Retinal pigment epithelial cell (primary cell): ENCODE measurements around the gene B3GNT8.

ENCODE experiments used
- DNase-seq: peaks from one replicate; pipeline ENCODE4 v3.0.0-alpha.2; 2010; ENCODE audit warnings: low read depth
- H3K4me3 ChIP-seq: 2 replicates; pipeline ENCODE4 v1.5.1; 2011; ENCODE audit warnings: mild to moderate bottlenecking, low read length, control low read depth, moderate library complexity
- CTCF ChIP-seq: conservative IDR thresholded peaks from 2 replicates; pipeline ENCODE4 v1.5.1; 2011; ENCODE audit warnings: low read depth, low read length, control low read depth, inconsistent platforms

The B3GNT8 gene

GRCh38 chr19:41377977-41378709, 49.0 kb downstream of the B3GNT8 start:
- no peak for TF ChIP-seq CTCF
- no peak overlapping the region for H3K4me3 ChIP-seq
- no peak for DNase-seq

GRCh38 chr19:41376998-41377365, 50.2 kb downstream of the B3GNT8 start:
- TF ChIP-seq CTCF = no peak
- H3K4me3 ChIP-seq = peak overlapping the region; percentile 63
- DNase-seq = no peak

- TF ChIP-seq CTCF = no peak
- no peak for DNase-seq
- H3K4me3 ChIP-seq = peak within 1 kb of the TSS; percentile 63
These were observed 50.8 kb downstream of the B3GNT8 start, which contains the start of gene TMEM91 for GRCh38 chr19:41376241-41376997. TSS of gene TMEM91 (plus strand) at chr19:41376533. CDS start at chr19:41378310, 1,777 bp downstream.
